Endothelial cell of umbilical vein (primary cell): ENCODE results near the gene IDUA.

Experiments used
- CTCF ChIP-seq, 2 donors: IDR thresholded peaks; 1 replicate in 1 of 2; 2 replicates in 1 of 2; pipeline ENCODE4 v1.5.1; 2011; ENCODE audit warnings: low read length in 2 of 2, mild to moderate bottlenecking in 2 of 2, moderate library complexity in 2 of 2, control low read depth in 1 of 2, inconsistent platforms in 1 of 2, low read depth in 1 of 2; ENCODE audit not compliant: insufficient read depth in 1 of 2; ENCODE audit errors: extremely low read depth in 1 of 2
- GATA2 ChIP-seq: IDR thresholded peaks from 2 replicates; pipeline ENCODE4 v1.7.0; 2011; ENCODE audit warnings: low read depth, mild to moderate bottlenecking, moderate library complexity, mixed read lengths, low read length; ENCODE audit not compliant: insufficient read length, insufficient read depth
- MAX ChIP-seq: IDR thresholded peaks from 2 replicates; pipeline ENCODE4 v1.6.1; 2011; ENCODE audit not compliant: insufficient read depth, insufficient read length
- MYC ChIP-seq: IDR thresholded peaks from one replicate; pipeline ENCODE4 v1.6.1; 2011; ENCODE audit warnings: mild to moderate bottlenecking, low read depth, low read length
- POLR2A ChIP-seq: IDR thresholded peaks from 2 replicates; pipeline ENCODE4 v1.6.1; 2012; ENCODE audit warnings: low read depth, mild to moderate bottlenecking, control low read depth, low read length
- POLR2AphosphoS5 ChIP-seq: IDR thresholded peaks from 2 replicates; pipeline ENCODE4 v1.6.1; 2012; ENCODE audit warnings: low read depth, mild to moderate bottlenecking, control low read depth, low read length, moderate library complexity; ENCODE audit not compliant: insufficient read depth

- no peak for TF ChIP-seq MYC
- TF ChIP-seq CTCF (IDR thresholded peaks at IDR 0.05; ENCODE audit: extremely low read depth in 1 of 2, insufficient read depth in 1 of 2, low read depth in 1 of 2, low read length in 2 of 2) = no peak
- no peak for TF ChIP-seq POLR2AphosphoS5
- TF ChIP-seq GATA2 = no peak
- no peak for TF ChIP-seq MAX
- TF ChIP-seq POLR2A = no peak
Observed at GRCh38 chr4:1045193-1045594, 58.4 kb downstream of the IDUA start.
